Measurements from ENCODE around the gene ERP29. TPM values are rescaled to one million over a fixed set of nuclear protein-coding genes. Genes with fewer than 3 reads are reported as not detected.

ERP29 gene
- total and polyA plus RNA-seq, 10 donors: 64.4 to 196 (median 92.7) TPM

GRCh38 chr12:112046003-112046402 lies 32.8 kb downstream of the ERP29 start:
- Histone ChIP-seq H3K36me3 (peaks cover 0 to 100% (median 93%) of the 10 kb centered on the region in 6 donors), H3K4me1 (peaks cover 0 to 14% (median 8%) of the 10 kb centered on the region in 6 donors), H3K4me3 (no peak overlapping the region), H3K27me3 (replicated peaks in 1 of 7) (no peaks in the 10 kb centered on the region), H3K27ac (no peak overlapping the region), H3K9me3 (no peaks in the 10 kb centered on the region)
- TF ChIP-seq POLR2A (IDR thresholded peaks at IDR 0.05) (no peak), POLR2AphosphoS5 (IDR thresholded peaks at IDR 0.05) (no peak)
- TF ChIP-seq, protein P1, sequence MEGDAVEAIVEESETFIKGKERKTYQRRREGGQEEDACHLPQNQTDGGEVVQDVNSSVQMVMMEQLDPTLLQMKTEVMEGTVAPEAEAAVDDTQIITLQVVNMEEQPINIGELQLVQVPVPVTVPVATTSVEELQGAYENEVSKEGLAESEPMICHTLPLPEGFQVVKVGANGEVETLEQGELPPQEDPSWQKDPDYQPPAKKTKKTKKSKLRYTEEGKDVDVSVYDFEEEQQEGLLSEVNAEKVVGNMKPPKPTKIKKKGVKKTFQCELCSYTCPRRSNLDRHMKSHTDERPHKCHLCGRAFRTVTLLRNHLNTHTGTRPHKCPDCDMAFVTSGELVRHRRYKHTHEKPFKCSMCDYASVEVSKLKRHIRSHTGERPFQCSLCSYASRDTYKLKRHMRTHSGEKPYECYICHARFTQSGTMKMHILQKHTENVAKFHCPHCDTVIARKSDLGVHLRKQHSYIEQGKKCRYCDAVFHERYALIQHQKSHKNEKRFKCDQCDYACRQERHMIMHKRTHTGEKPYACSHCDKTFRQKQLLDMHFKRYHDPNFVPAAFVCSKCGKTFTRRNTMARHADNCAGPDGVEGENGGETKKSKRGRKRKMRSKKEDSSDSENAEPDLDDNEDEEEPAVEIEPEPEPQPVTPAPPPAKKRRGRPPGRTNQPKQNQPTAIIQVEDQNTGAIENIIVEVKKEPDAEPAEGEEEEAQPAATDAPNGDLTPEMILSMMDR (IDR thresholded peaks at IDR 0.05 in 8 of 11, conservative IDR thresholded peaks at IDR 0.05 in 3 of 11): no peak
- WGBS, 5 donors: 82 to 94% (median 87%) methylated on average over 4 of the region's 4 CpGs
- no peak for DNase-seq
- intact Hi-C loops (cut with DNase I; ENCODE audit: low total_unique reads): no loop called here

DNA sequence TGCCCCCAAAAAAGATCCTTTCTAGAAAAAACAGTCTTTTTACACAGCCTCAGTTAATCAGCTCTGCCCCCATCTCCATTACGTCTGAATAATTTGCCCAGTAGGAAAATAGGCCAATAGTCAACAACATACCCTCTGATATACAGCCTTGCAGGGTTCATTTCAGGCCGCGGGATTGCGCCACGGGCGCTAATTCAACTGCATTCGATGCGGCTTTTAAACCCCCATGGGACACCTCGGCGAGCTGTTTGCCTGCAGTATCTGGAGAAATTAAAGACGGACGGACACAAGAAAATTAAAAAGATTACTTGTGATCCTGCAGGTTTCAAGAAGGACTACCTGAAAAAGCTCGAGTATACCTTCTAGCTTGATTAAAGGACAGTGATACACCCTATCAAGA lies 36.1 kb downstream of the ERP29 start:
- Histone ChIP-seq H3K36me3 (peaks cover 4 to 100% (median 88%) of the 10 kb centered on the region in 6 donors), H3K4me1 (peaks cover 0 to 14% (median 8%) of the 10 kb centered on the region in 6 donors), H3K9me3 (no peaks in the 10 kb centered on the region), H3K27me3 (replicated peaks in 1 of 7) (no peaks in the 10 kb centered on the region), H3K27ac (no peak overlapping the region), H3K4me3 (no peak overlapping the region)
- intact Hi-C loops (cut with DNase I; ENCODE audit: low total_unique reads): no loop called here
- DNase-seq: no peak
- TF ChIP-seq, protein P1 (IDR thresholded peaks at IDR 0.05 in 8 of 11, conservative IDR thresholded peaks at IDR 0.05 in 3 of 11): no peak
- 92 to 97% (median 96%) methylated on average over 13 of the region's 13 CpGs for WGBS, 5 donors

DNA sequence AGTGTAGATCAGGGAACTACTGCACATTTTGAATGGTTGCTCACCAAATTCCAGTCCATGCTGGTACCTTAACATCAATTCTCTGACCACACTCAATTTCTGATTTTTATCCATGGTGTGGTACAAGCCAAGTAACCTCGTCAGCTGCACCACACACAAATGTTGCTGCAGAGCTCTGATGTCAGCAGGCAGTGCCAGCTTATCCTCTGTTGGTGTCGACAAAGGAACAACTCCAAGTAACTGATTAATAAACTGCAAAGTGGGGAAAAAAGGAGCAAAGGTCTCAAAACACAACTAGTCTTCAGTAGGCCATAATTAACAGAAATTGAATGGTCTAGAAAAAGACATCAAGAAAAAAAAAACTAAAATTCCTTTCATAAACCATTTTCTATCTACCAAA lies 47.9 kb downstream of the ERP29 start:
- H3K4me3 ChIP-seq: no peak overlapping the region
- TF ChIP-seq, protein P1 (IDR thresholded peaks at IDR 0.05 in 8 of 11, conservative IDR thresholded peaks at IDR 0.05 in 3 of 11): no peak
- TF ChIP-seq POLR2AphosphoS5 (IDR thresholded peaks at IDR 0.05): no peak
- TF ChIP-seq POLR2A (IDR thresholded peaks at IDR 0.05): no peak
- no peak overlapping the region for H3K27ac ChIP-seq
- H3K4me1 ChIP-seq: no peaks in the 10 kb centered on the region
- DNase-seq: no peak
- no peaks in the 10 kb centered on the region for H3K9me3 ChIP-seq
- intact Hi-C loops (cut with DNase I; ENCODE audit: low total_unique reads): no loop called here
- peaks cover 0 to 100% (median 89%) of the 10 kb centered on the region in 6 donors for H3K36me3 ChIP-seq
- H3K27me3 ChIP-seq (replicated peaks in 1 of 7): no peaks in the 10 kb centered on the region
- 92 to 99% (median 96%) methylated on average over 2 of the region's 2 CpGs for WGBS, 5 donors

DNA sequence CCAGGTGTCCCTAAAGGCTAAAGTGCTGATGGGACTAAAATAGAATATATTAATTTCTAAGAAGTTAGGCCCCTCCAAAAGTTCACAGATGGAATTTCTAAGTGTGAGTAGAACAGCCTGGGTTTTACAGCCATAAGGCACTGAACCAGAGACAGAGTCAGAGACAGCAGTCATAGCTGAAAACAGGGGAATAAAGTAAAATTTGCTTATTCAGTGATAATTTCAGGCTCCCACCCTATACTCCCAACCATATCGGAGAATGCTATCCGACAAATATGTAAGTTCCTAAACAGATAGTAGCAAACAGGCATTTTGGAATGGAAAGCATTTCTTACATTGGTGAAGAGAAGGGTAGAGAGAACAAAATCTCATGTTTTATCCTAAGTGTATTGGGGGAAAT lies 50.0 kb downstream of the ERP29 start:
- 96 to 99% (median 98%) methylated on average over 2 of the region's 2 CpGs for WGBS, 5 donors
- no peak for DNase-seq
- H3K27me3 ChIP-seq (replicated peaks in 1 of 7): no peaks in the 10 kb centered on the region
- no peak overlapping the region for H3K4me3 ChIP-seq
- H3K9me3 ChIP-seq: no peaks in the 10 kb centered on the region
- TF ChIP-seq POLR2AphosphoS5 (IDR thresholded peaks at IDR 0.05) (no peak), POLR2A (IDR thresholded peaks at IDR 0.05) (no peak)
- TF ChIP-seq, protein P1 (IDR thresholded peaks at IDR 0.05 in 8 of 11, conservative IDR thresholded peaks at IDR 0.05 in 3 of 11): no peak
- intact Hi-C loops (cut with DNase I; ENCODE audit: low total_unique reads): no loop called here
- no peak overlapping the region for H3K27ac ChIP-seq
- peaks cover 0 to 100% (median 90%) of the 10 kb centered on the region in 6 donors for H3K36me3 ChIP-seq
- no peaks in the 10 kb centered on the region for H3K4me1 ChIP-seq

All from spleen (tissue), 11 donors.